DMS114 treated with DMSO at 0.1 percent for 48 hours (cell line): ENCODE measurements around the gene CERK.
"Not testable (repeated sequence)": the region's sequence is repeated elsewhere in the genome, so short reads cannot be mapped to it uniquely, and the experiment has no call there.

Experiments used
- DNase-seq: peaks from one replicate; lab custom pipeline; 2025; ENCODE audit not compliant: unreplicated experiment; lab: John Stamatoyannopoulos, UW

CERK gene

DNA sequence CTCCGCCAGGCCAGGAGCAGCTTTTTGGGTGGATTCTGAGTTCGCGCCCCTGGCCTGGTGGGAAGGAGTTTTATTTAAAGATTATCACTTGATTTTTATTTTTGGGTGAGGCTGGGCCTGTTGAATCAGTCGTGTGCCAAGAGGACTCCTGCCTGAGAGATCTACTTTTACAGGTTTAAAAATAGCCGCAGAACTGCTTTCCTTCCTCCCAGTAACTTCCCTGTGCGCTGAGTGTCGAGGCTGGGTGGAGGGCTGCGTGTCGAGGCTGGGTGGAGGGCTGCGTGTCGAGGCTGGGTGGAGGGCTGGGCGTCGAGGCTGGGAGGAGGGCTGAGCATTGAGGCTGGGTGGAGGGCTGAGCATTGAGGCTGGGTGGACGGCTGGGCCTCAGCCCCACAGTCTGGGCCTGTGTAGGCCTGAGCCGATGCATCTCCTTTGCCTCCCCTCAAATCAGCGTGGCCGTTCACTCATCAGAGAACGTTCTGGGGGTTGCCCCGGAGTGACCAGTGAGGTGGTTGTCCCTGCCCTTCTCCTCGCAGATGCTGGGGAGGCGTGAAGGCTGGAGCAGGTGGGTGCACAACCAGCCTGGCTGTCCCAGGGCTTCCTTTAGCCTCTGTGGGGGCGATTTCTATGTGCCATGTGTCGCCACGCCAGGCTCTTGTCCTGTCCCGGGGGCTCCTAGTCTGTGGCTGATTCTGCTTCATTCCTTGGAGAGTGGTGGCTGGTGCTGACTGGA is 87.8 kb downstream of the CERK start:
- DNase-seq, result no peak

DNA sequence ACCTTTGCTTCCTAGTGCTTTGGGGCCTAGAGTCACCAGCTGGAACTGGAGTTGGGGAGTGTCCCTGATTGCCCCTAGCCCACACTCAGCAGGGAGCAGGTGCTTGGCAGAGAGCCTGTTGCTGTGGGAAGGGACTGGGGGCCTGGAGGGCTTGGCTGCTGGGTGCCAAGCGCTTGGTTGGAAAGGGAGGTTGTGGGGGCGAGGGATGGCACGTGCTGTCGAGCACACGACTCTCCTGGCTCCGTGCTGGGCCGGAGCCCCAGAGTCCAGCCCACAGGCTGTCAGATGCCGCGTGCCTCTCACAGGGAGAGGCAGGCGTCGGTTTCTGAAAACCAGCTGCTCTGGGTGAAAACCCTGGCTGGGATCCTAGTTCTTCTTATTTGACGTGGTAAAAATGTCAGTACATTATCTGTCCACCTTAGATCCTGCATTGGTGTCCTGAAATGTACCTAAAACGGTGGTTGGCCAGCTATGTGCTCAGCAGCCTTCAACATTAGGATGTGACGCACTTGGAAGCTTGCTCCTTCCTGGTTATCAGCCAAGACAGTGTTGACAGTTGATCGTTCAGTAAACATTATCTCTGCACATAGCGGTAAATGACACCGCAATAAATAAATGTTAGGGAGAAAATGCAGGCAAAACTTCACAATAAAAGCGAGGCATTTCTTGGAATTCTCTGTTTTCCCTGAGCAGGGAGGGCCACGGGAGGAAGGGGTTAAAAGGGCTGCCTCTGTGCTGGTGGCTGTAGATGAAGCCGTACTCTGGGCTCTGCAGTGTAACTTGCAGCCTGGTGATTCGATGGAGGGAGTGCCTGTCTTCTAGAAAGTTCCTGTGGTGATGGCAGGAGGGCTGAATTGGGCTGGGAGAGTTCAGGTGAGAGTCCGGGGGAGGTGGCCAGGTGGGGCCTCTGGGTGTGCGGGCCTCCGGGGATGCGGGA is 88.6 kb downstream of the CERK start:
- DNase-seq, result no peak

DNA sequence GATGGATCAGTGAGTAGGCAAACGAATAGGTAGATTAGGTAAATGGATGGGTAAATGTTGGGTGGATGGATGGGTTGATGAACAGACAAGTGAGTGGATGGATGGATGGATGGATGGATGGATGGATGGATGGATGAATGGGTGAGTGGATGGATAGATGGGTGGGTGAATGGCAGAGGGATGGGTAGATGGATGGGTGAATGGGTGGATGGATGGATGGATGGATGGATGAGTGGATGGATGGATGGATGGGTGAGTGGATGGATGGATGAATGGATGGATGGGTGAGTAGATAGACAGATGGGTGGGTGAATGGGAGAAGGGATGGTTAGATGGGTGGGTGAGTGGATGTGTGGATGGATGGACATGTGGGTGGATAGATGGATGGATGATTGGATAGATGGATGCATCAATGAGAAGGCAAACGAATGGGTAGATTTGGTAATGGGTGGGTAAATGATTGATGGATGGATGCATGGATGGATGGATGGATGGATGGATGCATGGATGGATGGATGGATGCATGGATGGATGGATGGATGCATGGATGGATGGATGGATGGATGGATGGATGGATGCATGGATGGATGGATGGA is 89.7 kb downstream of the CERK start:
- DNase-seq, result not testable (repeated sequence)

DNA sequence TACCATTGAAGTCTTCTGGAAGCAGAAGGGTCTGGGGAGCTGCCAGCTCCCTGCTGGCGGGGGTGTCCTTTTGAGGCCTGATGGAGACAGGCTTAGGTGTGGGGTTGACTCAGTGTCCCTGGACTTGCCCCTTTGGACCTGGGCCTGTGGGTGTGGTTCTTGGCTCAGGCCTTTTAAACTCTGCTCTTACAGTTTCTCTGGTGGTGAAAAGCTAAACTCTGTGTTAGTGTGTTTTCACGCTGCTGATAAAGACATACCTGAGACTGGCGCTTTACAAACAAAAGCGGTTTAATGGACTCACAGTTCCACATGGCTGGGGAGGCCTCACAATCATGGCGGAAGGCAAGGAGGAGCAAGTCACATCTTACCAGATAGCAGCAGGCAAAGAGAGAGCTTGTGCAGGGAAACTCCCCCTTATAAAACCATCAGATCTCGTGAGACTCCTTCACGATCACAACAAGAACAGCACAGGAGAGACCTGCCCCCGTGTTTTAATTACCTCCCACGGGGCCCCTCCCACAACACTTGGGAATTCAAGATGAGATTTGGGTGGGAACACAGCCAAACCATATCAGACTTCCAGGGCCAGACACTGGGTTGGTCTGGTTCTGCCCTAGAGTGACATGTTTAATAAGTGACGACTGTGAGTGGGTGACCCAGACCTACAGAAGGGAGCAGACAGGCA is 91.4 kb downstream of the CERK start:
- no peak for DNase-seq

DNA sequence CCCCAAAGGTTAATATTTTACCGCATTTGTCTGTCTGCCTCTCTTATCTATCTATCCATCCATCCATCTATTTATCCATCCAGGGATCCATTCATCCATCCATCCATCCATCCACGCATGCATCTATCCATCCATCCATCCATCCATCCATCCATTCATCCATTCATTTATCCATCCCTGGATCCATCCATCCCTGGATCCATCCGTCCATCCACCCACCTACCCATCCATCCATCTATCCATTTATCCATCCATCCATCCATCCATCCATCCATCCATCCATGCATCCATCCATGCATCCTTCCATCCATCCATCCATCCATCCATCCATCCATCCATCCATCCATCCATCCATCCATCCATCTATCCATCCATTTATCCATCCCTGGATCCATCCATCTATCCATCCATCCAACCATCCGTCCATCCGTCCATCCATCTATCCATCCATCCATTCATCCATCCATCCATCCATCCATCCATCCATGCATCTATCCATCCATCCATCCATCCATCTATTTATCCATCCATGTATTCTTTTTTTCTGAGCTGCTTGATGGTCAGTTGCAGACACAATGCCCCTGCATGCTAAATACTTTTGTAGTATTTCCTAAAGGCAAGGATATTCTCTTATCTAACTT is 95.1 kb downstream of the CERK start:
- DNase-seq, result not testable (repeated sequence)

DNA sequence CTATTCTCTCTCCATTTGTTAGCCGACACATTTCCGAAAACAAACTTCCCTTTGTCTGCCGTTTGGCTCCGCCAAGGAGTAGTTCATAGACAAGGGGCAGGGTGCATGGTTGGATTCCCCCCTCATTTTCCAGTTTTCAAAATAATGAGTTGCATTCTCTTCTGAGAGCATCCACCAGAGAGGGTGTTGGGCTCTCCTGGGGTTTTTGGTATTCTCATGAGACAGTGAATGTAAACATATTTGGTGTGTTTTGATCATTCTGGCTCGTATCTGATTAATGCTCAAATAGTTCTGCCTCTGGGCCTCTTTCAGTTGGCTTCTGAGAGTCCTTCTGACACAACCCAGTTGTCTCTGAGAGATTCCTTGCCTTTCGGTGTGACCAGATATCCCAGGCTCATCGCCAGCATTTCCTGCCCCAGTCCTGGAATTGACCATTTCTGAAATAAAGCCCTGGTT is 96.2 kb downstream of the CERK start:
- DNase-seq, result no peak

DNA sequence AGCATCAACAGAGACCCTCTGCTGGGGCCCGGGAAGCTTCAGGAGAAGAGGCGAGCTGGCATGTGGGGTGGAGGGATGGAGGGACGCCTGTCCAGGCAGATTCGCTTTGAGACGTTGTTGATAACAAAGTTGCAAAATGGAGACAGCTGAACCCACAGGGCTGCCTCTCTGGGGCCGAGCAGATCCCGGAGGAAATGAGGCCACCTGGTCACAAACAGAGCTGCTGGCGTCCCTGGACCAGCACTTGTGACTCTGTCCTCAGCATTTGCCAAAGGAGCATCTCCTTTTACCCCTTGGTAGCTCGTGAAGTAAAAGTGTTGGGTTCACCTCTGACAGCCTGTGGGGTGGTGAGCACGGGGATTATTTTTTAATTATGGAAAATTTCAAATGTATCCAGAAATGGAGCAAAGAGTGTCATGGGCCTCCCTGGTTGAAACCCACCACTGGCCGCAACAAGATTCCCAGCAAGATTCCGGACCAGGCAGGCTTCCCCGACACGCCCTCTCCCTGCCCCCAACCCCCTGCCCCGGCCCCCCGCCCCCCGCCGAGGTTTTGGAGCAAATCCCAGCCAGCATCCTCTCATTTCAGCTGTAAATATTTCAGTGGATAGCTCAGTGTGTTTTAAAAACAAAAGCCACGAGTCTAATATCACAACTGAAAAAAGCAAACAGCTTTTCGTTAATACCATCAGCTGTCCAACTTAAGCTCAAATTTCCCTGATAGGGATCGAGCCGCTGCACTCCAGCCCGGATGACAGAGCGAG is 97.6 kb downstream of the CERK start:
- no peak for DNase-seq

DNA sequence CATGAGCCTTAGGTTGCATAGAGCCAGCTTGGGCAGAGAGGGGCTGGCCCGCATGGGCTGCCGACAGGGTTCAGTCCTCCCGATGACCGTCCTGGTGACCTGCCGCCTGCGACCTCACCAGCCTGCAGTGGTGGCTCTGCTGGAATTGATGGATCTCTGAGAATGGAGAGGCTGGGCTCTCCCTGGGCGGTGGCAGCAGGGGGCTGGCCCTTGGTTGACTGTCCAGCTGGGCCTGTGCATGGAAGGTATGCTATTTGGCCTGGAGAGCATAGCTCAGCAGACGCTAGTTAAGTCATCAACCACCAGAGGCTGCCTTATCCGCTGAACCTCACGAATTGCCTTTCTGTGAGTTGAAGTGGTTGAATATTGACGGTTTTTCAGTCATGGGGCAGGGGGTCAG is 98.2 kb downstream of the CERK start:
- DNase-seq, result no peak

DNA sequence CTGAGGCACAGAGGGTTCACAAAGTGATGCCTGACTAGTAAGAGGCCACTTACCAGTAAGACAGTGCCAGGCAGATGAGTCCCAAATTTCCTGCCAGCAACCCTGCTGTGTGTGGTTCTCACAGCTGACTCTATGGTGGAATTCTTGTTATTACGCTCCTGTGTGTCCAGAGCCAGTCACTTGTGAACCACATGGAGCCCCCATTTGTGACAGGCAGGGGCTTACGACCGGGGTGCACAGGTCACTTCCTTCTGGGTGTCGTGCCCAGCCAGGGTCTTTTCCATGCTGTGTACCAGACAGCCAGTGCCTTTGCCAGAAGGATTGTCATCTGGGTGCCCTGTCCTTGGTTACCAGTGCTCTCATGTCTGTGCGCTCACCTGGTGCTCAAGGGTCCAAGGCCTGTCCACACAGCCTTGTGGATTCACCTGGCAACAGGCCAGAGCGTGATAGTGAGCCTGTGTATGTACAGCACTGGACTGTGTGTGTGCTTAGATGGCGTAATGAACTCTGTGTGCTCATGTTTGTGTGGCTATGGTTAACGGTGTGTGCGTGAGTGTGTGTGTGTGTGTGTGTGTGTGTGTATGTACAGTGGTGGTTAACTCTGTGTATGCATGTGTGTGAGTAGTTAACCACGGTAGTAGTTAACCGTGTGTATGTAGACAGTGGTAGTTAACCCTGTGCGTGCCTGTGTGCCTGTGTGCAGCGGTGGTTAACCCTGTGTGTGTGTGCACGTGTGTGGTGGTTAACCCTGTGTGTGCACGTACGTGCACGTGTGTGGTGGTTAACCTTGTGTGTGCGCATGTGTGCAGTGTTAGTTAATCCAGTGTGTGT is 99.2 kb downstream of the CERK start:
- DNase-seq, result no peak

DNA sequence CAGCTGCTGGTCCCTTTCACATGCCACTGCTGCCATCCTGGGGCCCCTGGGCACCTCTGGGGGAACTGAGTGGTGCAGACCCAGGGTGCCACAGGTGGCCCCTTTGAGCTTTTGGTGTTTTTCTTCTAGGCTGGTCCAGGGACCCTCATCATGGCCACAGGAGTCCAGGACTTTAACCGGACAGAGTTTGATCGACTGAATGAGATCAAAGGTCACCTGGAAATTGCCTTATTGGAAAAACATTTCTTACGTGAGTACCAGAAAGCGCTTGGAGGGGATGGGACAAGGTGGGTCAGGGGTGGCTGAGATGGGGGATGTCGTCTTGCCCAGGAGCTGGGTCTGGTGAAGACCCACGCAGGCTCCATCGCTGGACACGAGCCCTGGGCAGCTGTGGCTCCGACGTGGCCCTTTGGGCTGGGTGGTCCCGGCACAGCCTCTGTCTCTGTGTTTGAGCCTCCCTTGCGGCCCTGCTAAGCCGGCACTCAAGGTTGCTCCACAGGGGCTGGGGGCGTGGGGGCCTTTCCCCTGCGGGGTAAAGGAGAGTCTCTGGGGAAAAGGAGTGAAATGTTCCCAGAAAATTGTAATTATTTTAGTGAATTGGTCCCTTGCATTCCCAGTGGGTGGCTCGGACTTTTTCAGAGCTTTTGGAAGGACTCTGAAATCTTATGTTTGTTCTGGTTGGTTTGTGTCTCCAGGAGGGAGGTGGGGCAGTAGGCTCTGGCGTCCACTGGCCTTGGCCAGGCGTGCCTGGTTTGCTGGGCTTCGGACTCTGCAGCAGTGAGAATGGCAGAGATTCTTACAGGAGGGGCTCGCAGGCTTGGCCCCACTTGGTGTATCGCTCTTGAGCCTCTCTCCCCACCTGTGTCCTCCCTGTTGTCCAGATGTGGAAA is 100.1 kb downstream of the CERK start:
- no peak for DNase-seq

DNA sequence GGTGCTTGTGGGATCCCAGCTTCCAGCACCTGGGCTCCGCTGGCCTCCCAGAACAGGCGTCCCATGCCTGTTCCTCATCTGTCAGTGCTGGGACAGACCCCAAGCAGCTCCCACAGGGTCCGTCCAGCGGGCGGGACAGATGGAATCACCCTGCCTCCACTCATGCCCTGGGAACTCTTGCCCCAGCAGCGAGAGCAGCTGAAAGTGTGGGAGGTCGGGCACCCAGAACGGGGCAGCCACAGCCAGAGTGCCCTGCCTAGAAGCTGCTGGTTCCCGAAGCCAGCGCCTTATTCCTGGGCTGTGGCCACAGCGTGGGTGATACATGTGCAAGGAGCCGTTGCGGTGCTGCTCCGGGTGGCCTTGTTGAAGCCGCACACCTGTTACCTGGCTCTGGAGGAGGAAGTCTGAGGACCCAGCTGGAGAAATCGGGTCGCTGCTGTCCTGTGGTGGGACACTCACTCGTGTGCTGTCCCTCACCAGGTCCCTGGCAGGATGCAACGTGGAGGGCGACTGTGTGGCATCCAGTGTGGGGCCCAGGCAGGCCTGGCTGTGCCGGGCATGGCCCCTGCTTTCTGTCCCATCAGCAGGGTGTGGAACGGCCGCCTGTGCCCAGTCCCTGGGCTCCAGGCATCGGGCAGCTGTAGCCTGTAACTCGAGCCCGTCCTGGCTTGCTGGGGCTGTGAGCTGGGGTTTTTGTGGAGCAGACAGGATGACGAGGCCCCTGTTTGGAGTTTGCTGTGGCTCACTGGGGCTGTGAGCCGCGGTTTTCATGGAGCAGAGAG is 101.6 kb downstream of the CERK start:
- DNase-seq, result no peak

DNA sequence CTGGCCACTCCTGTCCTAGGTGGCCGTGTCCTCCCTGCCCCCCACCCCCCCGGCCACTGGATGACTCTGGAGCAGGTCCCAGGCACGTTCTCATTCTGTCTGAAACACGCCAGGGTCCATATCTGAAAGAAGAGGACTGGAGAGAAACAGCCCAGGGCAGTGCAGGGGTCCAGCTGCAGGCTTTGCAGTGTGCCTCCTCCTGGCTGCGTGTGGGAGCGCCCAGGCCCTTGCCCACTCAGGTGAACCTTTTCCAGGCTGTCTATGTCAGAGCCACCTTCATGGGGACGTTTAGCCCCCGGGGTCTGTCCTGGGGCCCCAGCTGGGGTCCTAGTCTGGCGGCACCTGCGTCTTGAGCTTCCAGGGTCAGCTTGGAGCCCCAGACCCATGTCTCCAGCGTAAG is 102.3 kb downstream of the CERK start:
- no peak for DNase-seq

DNA sequence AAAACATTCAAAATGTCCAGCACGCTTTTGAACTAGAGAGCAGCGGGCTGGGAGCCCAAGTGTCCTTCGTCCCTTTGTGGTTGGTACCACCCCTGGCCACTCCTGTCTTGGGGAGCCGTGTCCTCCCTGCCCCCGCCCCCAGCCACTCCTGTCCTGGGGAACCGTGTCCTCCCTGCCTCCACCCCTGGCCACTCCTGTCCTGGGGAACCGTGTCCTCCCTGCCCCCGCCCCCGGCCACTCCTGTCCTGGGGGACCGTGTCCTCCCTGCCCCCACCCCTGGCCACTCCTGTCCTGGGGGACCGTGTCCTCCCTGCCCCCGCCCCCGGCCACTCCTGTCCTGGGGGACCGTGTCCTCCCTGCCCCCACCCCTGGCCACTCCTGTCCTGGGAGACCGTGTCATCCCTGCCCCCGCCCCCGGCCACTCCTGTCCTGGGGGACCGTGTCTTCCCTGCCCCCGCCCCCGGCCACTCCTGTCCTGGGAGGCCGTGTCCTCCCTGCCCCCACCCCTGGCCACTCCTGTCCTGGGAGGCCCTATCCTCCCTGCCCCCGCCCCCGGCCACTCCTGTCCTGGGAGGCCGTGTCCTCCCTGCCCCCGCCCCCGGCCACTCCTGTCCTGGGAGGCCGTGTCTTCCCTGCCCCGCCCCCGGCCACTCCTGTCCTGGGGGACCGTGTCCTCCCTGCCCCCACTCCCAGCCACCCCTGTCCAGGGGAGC is 102.9 kb downstream of the CERK start:
- not testable (repeated sequence) for DNase-seq
